Central memory CD8-positive, alpha-beta T cell (primary cell): ENCODE measurements around the gene MMAB.

Experiments
- ATAC-seq: fragments of 150-1000 bp; cut with Tn5 transposase; replicated peaks from 2 replicates; pipeline ENCODE4 v1.10.0; 2022; ENCODE audit warnings: mild to moderate bottlenecking, moderate FRiP score, moderate number of reproducible peaks; ENCODE audit not compliant: poor library complexity, severe bottlenecking; ENCODE audit errors: extremely low read depth
- DNase-seq, 2 donors: peaks; one replicate each; pipeline ENCODE4 v3.0.0; 2021; ENCODE audit warnings: low spot score in 2 of 2
- H3K27ac Mint-ChIP-seq: one replicate; pipeline ENCODE4 v1.8.0; 2022; ENCODE audit warnings: low read depth, mild to moderate bottlenecking, moderate library complexity, mixed read lengths
- H3K27me3 Mint-ChIP-seq: one replicate; pipeline ENCODE4 v1.8.0; 2022; ENCODE audit warnings: mixed read lengths
- H3K36me3 Mint-ChIP-seq: one replicate; pipeline ENCODE4 v1.8.0; 2022; ENCODE audit warnings: mild to moderate bottlenecking, moderate library complexity, mixed read lengths; ENCODE audit not compliant: insufficient read depth
- H3K4me1 Mint-ChIP-seq: one replicate; pipeline ENCODE4 v1.8.0; 2022; ENCODE audit warnings: mixed read lengths
- H3K4me3 Mint-ChIP-seq: one replicate; pipeline ENCODE4 v1.8.0; 2022; ENCODE audit warnings: mild to moderate bottlenecking, moderate library complexity, mixed read lengths
- H3K9me3 Mint-ChIP-seq: one replicate; pipeline ENCODE4 v1.8.0; 2022; ENCODE audit warnings: mixed read lengths

Gene MMAB

DNA sequence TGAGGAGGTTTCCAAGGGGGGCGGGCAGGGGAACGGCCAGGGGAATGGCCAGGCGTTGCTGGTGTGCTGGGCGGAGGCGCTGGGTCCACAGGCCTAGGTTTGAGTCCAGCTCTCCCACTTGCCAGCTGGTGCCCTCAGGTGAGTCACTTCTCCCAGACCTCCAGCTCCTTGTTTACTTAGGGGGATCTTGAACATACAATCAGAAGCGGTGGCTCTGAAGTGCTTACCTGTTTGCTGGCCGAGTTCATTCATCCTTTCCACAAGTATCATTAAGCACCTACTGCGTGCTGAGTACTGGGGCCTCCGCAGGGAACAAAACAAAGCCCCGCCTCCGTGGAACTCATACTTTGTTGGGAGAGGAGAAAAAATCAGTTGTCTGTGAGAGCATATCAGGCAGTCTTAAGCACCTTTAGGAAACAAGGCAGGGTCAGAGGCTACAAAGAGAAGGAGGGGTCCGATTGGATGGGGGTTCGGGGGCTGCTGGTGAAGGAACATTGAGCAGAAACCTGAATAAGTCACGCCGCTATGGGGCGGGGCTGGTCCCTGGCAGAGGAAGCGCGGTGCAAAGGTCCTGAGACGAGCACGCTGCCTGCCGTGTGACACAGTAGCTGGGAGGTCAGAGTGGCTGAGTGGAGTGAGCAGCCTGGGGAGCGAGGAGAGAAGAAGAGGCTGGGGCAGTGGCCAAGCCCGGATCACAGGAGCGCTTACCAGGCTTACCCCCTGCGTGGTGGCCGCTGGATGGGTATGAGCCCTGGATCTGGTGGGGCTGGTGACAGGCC is 15.3 kb upstream of the MMAB start:
- no peaks in the 10 kb centered on the region for H3K4me1 Mint-ChIP-seq
- DNase-seq, result no peak
- no peaks in the 10 kb centered on the region for H3K9me3 Mint-ChIP-seq
- ATAC-seq, result no peak
- peaks cover 7% of the 10 kb centered on the region for H3K36me3 Mint-ChIP-seq
- H3K27me3 Mint-ChIP-seq, result no peaks in the 10 kb centered on the region
- peak overlapping the region; percentile 65 for H3K27ac Mint-ChIP-seq
- H3K4me3 Mint-ChIP-seq, result no peak overlapping the region

DNA sequence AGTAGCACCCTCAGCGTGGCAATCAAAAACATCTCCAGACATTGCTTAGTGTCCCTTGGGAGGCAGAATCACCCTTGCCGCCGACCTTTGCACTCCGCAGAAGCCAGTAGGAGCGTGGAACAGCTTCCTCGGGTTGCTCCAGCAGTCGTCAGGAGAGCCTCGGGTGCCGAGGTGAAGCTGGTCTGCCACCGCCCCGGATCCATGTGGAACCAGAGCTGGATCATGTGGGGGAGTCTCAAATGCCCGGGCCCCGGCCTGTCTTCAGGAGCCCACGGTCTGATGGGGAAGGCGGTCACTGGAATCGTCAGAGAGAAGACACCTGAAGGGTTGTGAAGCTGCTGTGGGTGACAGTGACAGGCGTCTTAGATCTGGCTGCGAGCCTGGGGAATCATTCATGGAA is 14.6 kb upstream of the MMAB start:
- no peaks in the 10 kb centered on the region for H3K27me3 Mint-ChIP-seq
- peaks cover 7% of the 10 kb centered on the region for H3K36me3 Mint-ChIP-seq
- H3K27ac Mint-ChIP-seq, result no peak overlapping the region
- H3K4me3 Mint-ChIP-seq, result no peak overlapping the region
- H3K9me3 Mint-ChIP-seq, result no peaks in the 10 kb centered on the region
- no peaks in the 10 kb centered on the region for H3K4me1 Mint-ChIP-seq
- ATAC-seq (no peak), DNase-seq (no peak)

DNA sequence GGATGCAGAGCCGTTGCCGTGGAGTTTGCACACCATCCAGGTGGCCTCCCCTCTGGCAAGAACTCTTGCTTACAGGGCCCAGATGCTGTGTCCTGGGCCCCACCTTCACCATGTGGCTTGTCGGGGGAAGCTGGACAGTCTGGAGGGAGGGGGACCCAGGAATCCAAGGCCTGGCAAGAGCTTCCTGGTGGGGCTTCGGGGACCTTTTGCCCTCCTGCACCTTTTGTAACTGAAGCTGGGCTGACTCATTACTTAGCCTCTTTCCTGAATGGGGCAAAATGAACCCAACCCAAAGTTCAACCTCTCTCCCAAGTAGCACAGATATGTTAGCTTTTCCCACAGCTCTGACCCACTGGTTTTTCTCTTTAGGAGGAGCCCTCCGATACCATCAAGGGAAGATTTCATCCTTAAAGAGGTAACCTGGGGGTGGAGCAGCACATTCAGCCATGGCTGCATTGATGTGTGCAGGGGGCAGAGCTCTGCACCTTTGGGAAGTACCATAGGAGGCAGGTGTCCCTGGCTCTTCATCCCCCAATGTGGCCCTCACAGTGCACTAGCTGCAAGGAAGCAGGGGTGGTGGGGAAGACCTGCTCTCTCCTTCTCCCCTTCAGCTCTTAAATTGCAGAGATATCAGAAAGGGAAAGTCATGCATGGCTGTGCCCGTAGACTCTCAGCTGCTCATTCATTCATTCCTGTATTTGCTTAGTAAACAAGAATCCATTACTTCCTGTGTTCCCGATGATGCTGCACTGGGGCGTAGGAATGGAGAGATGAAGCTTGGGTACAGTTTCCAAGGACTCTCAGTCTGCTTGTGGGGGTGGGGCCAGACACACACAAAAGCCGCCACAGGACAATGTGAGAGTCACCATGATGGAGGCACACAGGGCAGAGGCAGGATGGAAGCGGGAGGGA is 13.3 kb upstream of the MMAB start:
- Mint-ChIP-seq H3K36me3 (peaks cover 9% of the 10 kb centered on the region), H3K4me1 (no peaks in the 10 kb centered on the region), H3K27ac (no peak overlapping the region), H3K9me3 (no peaks in the 10 kb centered on the region), H3K4me3 (no peak overlapping the region), H3K27me3 (no peaks in the 10 kb centered on the region)
- ATAC-seq (no peak), DNase-seq (no peak)

DNA sequence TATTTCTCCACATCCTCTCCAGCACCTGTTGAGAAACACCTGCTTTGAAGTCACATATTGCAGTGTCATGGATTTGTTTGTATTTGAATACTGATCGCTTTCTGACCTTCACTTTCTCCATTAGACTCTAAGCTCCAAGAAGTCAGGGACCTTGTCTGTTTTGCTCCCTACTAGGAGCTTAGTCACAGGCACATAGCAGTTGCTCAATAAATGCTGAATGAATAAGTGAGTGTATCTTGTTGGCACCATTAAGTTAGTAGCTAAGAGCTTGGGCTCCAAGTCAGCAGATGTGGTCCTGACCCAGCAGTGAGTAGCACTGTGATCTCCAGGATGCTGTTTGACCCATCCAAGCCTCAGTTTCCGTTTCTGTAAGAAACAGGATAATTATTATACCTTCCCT is 10.4 kb upstream of the MMAB start:
- no peaks in the 10 kb centered on the region for H3K9me3 Mint-ChIP-seq
- peaks cover 11% of the 10 kb centered on the region for H3K36me3 Mint-ChIP-seq

DNA sequence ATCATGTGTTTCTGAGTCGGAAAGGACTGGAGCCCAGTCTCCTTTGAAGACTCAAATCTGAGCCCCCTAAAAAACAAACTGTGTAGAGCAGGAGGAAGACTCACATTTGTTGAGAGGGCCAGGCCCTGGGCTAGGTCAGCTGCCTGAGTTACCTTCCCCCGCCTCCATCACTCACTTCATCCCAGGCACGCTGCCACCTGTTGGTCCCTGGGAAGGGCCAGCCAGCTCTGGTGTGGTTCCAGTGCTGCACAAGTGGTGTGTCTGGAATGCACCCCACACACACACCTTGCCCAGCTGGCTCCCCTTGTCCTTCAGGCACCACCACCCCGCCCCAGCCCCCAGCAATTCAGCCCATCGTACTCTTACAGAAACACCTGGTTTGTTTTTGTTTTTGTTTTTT is 9.3 kb upstream of the MMAB start:
- no peak for DNase-seq
- no peak overlapping the region for H3K27ac Mint-ChIP-seq
- H3K4me1 Mint-ChIP-seq, result no peaks in the 10 kb centered on the region
- no peaks in the 10 kb centered on the region for H3K9me3 Mint-ChIP-seq
- no peaks in the 10 kb centered on the region for H3K27me3 Mint-ChIP-seq
- H3K36me3 Mint-ChIP-seq, result peaks cover 16% of the 10 kb centered on the region
- H3K4me3 Mint-ChIP-seq, result no peak overlapping the region
- ATAC-seq, result no peak

More for the DNA sequence above, 10.4 kb upstream of the MMAB start:
- Mint-ChIP-seq H3K4me1 (no peaks in the 10 kb centered on the region), H3K27ac (no peak overlapping the region), H3K27me3 (no peaks in the 10 kb centered on the region), H3K4me3 (no peak overlapping the region)
- no peak for DNase-seq
- no peak for ATAC-seq

DNA sequence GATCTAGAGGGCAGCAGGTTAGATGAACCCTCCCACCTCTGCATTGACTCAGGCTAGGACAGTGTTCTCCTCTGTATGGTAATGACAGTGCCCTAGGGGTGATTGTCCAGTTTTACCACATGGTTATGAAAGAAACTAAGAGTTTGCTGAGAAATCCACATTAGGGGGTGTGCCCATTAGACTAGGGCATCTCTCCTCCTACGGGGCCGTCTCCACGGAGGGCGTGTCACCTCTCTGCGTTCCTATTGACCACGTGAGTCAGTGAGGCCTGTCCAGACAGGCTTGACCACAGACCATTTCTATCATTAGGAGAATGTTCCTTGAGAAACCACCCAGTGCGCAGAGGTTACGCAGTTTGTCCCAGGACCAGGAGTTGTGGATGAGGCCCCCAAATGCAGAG is 8.6 kb upstream of the MMAB start:
- Mint-ChIP-seq H3K27ac (no peak overlapping the region), H3K9me3 (no peaks in the 10 kb centered on the region), H3K4me1 (no peaks in the 10 kb centered on the region), H3K27me3 (no peaks in the 10 kb centered on the region), H3K36me3 (peaks cover 16% of the 10 kb centered on the region), H3K4me3 (no peak overlapping the region)
- DNase-seq, result no peak
- no peak for ATAC-seq

DNA sequence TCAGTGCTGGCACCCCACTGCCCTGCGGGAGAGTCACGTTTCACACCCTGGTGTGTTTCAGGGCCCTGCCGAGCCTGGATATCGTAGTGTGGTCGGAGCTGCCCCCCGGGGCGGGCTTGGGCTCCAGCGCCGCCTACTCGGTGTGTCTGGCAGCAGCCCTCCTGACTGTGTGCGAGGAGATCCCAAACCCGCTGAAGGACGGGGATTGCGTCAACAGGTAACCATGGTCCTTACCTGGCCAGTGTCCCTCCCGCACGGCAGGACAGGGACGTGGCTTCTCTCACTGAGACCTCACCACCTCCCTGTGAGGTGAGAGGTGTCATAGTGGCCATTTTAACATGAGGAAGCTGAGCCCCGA is 8.0 kb upstream of the MMAB start:
- DNase-seq (no peak), ATAC-seq (no peak)
- H3K36me3 Mint-ChIP-seq, result peaks cover 17% of the 10 kb centered on the region
- no peaks in the 10 kb centered on the region for H3K4me1 Mint-ChIP-seq
- no peaks in the 10 kb centered on the region for H3K9me3 Mint-ChIP-seq
- no peak overlapping the region for H3K4me3 Mint-ChIP-seq
- no peak overlapping the region for H3K27ac Mint-ChIP-seq
- no peaks in the 10 kb centered on the region for H3K27me3 Mint-ChIP-seq

DNA sequence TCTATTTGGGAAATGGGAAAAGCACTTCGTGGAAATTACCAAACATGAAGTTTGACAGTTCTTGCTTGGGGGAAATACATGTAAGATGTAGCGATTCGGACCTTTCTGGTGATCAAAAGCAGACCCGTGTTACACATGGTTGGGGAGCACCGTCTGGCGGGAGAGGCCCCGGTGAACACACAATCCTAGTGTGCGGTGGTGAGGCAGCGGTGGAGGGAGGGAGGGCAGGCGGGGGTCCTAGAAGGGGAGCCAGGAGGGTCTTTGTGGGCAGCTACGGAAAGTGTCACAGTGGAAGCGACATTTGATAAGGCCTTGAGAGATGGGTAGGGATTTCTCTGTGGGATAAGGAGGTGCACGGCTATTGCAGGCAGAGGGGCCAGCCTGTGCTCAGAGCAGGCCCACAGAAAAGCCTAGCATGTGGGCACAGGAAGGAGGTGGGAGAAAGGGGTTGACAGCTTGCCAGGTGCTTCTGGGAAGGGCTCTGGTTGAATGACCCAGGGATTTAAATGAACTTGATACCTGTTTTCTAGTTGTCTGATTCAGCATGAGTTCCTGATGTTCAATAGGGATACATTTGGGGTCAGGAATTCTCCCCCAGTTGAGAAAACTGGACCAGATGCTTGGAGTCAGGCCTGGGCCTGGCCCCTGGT is 7.5 kb upstream of the MMAB start:
- peaks cover 16% of the 10 kb centered on the region for H3K36me3 Mint-ChIP-seq

DNA sequence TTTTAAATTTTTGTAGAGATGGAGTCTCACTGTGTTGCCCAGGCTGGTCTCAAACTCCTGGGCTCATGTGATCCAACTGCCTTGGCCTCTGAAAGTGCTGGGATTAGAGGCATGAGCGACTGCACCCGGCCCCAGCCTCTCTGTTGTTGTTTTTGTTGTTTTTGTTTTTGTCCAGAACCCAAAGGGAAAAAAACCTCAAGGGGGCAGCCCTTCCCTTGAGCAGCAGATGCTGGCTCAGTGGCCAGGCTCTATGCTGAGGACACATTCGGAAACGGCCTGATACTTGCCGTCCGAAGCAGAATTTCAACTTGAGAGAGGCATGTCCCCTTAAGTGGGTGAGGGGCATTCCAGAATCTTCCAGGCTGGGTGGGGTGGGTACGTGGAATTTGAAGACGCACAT is 7.0 kb upstream of the MMAB start:
- no peak for DNase-seq
- Mint-ChIP-seq H3K4me3 (no peak overlapping the region), H3K4me1 (no peaks in the 10 kb centered on the region), H3K9me3 (no peaks in the 10 kb centered on the region), H3K36me3 (peaks cover 13% of the 10 kb centered on the region), H3K27me3 (no peaks in the 10 kb centered on the region), H3K27ac (no peak overlapping the region)
- ATAC-seq, result no peak

More for the DNA sequence above, 7.5 kb upstream of the MMAB start:
- Mint-ChIP-seq H3K27ac (no peak overlapping the region), H3K27me3 (no peaks in the 10 kb centered on the region), H3K4me3 (no peak overlapping the region), H3K9me3 (no peaks in the 10 kb centered on the region), H3K4me1 (no peaks in the 10 kb centered on the region)
- ATAC-seq (no peak), DNase-seq (no peak)

DNA sequence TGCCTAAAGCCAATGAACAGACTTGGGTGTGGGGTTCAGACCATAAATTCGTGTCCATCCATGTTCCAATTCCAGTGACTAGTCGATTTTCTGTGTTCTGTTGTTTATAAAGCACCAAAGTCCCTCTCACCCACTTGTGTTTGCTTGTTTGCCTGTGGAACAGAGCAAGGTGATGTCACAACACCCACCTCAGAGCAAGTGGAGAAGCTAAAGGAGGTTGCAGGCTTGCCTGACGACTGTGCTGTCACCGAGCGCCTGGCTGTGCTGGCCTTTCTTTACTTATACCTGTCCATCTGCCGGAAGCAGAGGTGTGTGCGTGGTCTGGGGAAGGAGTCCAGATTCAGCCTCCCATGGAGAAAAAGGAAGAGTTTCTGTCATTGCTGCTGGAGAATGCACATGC is 6.3 kb upstream of the MMAB start:
- H3K4me3 Mint-ChIP-seq, result no peak overlapping the region
- ATAC-seq (no peak), DNase-seq (no peak)
- no peak overlapping the region for H3K27ac Mint-ChIP-seq
- H3K9me3 Mint-ChIP-seq, result no peaks in the 10 kb centered on the region
- H3K27me3 Mint-ChIP-seq, result no peaks in the 10 kb centered on the region
- H3K4me1 Mint-ChIP-seq, result peaks cover 6% of the 10 kb centered on the region
- peaks cover 11% of the 10 kb centered on the region for H3K36me3 Mint-ChIP-seq

DNA sequence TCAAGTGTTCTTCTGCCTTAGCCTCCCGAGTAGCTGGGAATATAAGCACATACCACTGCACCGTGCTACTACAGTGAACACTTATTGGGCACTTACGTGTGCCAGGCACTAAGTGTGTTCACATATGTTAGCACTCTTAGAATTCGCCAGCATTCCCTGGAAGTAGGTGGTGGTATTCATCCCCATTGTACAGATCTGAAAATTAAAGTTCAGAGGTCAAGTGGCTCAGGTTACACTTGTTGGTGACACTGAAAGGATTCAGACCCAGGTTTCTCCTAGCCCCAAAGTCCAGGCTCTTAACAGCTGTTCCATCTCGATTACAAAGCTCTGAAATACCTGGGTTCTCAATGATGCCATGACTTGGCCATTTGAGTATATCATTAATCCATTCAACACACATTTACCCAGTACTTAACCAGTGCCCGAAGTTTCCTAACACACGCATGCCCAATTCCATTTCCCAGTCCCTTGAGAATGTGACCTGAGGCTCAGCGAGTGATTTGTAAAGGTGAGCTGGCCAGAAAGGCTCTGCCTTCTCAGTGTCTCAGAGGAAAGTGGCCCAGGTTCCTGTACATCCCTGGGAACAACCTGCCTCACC is 5.1 kb upstream of the MMAB start:
- no peak for DNase-seq
- Mint-ChIP-seq H3K27ac (no peak overlapping the region), H3K9me3 (no peaks in the 10 kb centered on the region), H3K36me3 (peaks cover 15% of the 10 kb centered on the region), H3K4me3 (no peak overlapping the region), H3K27me3 (no peaks in the 10 kb centered on the region), H3K4me1 (peaks cover 17% of the 10 kb centered on the region)
- ATAC-seq, result no peak

DNA sequence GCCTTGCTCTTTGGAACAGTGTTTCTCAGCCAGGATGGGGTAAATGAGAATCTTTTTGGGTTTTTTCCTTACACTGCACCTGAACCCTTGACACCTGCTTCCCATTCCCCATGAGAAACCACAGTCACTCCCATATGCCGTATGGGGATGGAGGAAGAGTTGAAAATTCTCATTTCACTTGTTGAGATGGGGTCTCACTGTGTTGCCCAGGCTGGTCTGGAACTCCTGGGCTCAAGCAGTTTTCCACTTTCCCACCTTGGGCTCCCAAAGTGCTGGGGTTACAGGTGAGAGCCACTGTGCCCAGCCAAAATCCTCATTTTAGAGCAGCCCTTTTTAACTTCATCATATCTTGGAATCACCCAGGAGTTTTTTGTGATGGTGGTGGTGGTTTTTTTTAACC is 4.0 kb upstream of the MMAB start:
- Mint-ChIP-seq H3K4me3 (no peak overlapping the region), H3K27ac (no peak overlapping the region), H3K9me3 (no peaks in the 10 kb centered on the region), H3K27me3 (no peaks in the 10 kb centered on the region), H3K4me1 (peaks cover 27% of the 10 kb centered on the region), H3K36me3 (peaks cover 21% of the 10 kb centered on the region)
- no peak for DNase-seq
- no peak for ATAC-seq
